ENCODE measurements around the gene RGS6.
"Not testable (repeated sequence)": the region's sequence is repeated elsewhere in the genome, so short reads cannot be mapped to it uniquely, and the experiment has no call there.

Gene RGS6

GRCh38 chr14:71932229-71932981 lies at the start of gene RGS6:
RGS6 (plus strand) TSS chr14:71932429.
- DNase-seq (ENCODE audit: low read depth in 2 of 2), result no peak

GRCh38 chr14:71883094-71883493 lies 49.1 kb upstream of the RGS6 start:
- no peak for DNase-seq (ENCODE audit: low read depth in 2 of 2)

GRCh38 chr14:71885301-71885700 lies 46.9 kb upstream of the RGS6 start:
- DNase-seq (ENCODE audit: low read depth in 2 of 2), result no peak

GRCh38 chr14:71887802-71888201 lies 44.4 kb upstream of the RGS6 start:
- DNase-seq (ENCODE audit: low read depth in 2 of 2), result not testable (repeated sequence)

GRCh38 chr14:71890541-71890940 lies 41.7 kb upstream of the RGS6 start:
- no peak for DNase-seq (ENCODE audit: low read depth in 2 of 2)

GRCh38 chr14:71891185-71891584 lies 41.0 kb upstream of the RGS6 start:
- no peak for DNase-seq (ENCODE audit: low read depth in 2 of 2)

DNA sequence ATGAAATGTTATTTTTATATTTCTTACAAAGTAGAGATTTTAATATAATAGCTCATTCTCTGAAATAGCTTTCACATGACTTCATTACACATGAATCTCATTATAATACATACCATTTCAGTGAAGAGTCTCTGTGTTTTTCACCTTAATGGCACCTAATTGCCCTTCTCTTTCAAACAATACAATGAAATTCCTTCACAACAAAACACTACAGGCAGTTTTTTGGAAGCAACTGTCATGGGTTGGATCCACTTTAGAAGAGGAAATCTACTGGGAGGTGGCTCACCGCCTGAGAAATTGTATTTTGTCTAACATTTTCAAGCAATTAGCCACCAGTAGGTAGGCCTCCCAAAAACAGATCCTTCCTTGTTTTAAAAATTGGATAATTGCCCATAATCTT lies 40.3 kb upstream of the RGS6 start:
- DNase-seq (ENCODE audit: low read depth in 2 of 2), result no peak

GRCh38 chr14:71905031-71905430 lies 27.2 kb upstream of the RGS6 start:
- no peak for DNase-seq (ENCODE audit: low read depth in 2 of 2)

DNA sequence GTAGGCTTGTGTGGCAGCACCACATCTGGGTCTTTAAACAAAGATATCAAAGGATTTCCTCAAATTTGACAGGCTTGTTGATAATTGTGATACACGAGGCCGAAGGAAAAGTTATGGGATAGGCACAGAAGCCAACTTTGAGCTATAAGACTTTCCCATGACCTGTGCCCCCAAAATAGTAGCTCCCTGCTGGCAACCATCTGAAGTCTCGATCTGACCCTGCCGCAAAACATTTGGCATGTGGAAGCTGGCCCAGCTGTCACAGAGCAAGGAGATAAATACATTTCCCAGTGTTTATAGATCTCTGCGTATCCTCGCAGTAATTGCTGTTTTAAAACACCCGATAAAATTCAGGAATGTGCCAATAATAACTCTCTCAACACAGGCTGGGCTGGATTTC lies 26.4 kb upstream of the RGS6 start:
- no peak for DNase-seq (ENCODE audit: low read depth in 2 of 2)

DNA sequence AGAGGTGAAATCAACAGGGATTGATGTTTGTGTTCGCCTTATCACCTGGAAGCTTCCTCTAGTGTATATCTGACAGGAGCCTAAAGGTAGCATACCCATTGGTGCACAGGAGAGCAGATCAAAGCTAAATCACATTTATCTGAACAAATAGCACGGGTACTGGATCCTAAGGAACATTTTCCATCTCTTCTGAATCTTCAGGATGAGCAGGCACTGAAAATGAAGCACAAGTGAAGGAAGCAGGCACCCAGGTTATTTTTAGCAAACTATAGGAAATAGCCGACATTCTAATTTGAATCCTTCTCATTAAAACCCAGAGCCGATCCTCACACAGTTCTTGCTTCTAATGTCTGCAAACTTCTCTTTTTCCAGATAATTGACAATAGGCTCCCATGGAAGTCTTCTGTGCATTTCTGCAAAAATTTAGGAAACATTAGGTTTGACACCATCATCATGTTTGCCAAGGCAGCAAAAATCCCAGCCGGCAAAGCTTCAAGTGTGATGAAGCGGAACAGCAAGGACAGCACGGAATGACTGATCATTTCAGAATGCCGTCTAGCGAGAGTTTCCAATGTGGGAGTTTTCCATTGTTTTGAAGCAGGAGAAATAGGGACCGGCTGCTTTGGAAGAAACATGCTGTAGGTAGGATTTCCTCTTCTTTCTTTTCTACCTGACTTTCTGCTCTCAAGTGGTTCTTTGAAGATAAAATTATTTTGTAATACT lies 24.3 kb upstream of the RGS6 start:
- DNase-seq (ENCODE audit: low read depth in 2 of 2), result no peak

DNA sequence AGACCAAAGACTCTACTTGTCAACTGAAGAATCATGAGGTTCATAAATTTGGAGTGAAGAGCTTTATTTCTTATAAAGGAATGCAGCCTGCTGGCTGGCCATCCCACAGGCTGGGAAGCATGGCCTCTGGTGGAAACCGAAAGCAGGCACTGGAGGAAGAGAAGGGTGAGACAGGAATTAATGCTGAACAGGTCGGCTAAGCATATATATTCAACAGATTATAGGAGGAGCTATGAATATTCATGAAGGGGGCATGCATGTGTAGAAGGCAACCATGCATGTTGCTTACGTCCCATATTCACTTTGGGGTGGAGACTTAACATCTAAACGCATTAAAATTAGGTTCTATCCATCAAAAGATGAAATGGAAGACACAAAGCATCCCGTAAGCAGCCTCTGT lies 20.6 kb upstream of the RGS6 start:
- no peak for DNase-seq (ENCODE audit: low read depth in 2 of 2)

- no peak for DNase-seq (ENCODE audit: low read depth in 2 of 2)
Measured at GRCh38 chr14:71913342-71913741, 18.9 kb upstream of the RGS6 start.

DNA sequence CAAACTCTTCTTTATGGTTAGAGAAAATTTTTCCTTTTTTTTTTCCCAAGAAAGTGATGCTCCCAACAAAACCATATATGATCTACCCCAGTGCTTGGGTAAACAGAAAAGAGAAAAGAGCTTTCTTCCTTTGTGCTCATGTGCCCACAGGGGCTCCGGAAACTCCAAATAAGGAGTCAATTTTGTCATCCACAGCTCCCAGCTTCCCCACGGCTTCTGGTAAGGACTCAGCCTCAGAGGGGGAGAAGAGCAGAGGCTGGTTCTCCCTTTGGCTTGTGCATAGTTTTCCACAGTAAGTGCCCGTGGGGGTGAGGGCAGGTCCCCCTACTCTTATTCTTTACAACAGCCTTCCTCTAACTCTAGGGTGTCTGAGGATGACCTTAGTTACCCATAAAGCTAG lies 13.3 kb upstream of the RGS6 start:
- DNase-seq (ENCODE audit: low read depth in 2 of 2), result no peak

DNA sequence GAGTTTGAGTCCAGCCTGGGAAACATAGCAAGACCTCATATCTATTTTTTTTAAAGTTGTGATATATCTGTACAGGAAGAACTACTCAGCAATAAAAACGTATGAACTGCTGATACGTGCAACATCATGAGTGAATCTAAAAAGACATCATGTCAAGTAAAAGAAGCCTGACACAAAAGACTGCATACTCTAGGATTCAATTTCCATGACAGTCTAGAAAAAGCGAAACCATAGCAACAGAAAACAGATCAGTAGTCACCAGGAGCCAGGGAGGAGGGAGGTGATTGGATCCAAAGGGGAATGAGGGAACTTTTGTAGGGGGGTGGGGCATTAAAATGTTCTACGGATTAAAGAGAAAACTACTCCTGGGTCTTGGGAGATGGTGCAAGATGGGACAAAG lies 8.7 kb upstream of the RGS6 start:
- DNase-seq (ENCODE audit: low read depth in 2 of 2), result no peak

DNA sequence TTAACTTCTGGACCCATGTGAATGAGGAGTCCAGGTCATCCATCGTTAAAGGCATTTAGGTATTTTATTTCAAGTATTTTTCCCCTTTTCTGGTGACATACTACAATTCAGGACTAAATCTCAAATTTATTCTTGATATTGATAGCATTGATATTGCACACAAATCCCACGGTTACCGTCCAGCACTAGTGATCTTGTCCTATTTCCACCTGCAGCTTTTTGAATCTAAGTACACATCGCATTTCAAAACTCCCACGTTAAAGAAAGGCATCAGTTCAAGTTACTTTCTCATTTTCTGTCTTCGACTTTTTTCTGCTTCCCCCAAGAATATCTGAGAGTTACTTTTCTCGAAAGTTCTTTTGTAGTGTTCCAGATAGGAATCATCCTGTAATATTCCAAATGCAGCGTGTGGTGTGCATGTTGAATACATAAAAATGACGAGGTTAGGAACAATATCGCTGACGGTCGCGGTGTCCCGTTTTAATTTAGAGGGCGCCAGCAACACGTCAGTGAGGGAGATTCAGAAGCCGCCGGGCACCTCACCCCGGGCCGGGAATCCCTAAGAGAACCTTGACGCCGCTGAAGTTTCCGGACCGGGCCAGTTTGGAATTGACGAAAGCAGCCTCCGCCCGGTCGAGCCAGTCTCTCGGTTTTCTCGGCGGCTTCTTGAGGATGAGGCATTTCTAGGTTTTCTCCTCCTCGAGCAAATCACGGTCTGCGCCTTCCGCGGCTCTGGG lies 569 bp upstream of the RGS6 start:
- DNase-seq (ENCODE audit: low read depth in 2 of 2), result no peak

GRCh38 chr14:71933001-71933587 lies 865 bp downstream of the RGS6 start:
- DNase-seq (ENCODE audit: low read depth in 2 of 2), result no peak

DNA sequence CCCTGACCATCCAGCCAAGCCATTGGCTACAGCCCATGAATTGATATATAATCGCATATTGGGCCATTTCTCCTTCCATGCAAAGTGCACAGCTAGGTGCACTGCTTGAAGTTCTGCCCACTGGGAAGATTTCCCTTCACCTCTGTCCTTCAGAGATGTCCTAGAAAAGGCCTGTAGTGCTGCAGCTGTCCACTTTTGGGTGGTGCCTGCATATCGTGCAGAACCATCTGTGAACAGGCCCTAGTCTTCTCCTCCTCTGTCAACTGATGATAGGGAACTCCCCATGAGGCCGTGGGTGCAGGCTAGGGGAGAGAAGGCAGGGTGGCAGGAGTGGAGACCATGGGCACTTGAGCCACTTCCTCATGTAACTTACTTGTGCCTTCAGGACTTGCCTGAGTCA lies 6.0 kb downstream of the RGS6 start:
- DNase-seq (ENCODE audit: low read depth in 2 of 2), result not testable (repeated sequence)

GRCh38 chr14:71939344-71939743 lies 7.1 kb downstream of the RGS6 start:
- DNase-seq (ENCODE audit: low read depth in 2 of 2), result not testable (repeated sequence)

DNA sequence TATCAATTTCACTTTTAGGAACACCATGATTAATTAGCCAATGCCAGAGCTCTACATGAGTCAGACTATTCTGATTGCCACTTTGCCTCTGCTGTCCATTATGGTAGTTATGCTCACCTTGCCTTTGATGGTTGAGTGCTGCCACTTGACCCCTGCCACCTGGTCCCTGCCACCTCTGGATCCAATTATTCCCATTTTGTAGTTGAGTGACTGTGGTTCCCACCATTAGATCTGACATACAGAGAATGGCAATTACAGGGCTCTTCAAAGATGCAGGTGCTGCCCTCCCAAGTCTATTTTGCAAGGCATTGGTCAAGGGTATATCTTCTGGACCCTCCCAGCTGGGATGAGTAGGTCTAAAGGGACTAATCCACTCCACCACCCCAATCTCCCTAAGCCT lies 8.3 kb downstream of the RGS6 start:
- not testable (repeated sequence) for DNase-seq (ENCODE audit: low read depth in 2 of 2)

GRCh38 chr14:71941616-71942015 lies 9.4 kb downstream of the RGS6 start:
- not testable (repeated sequence) for DNase-seq (ENCODE audit: low read depth in 2 of 2)

- DNase-seq (ENCODE audit: low read depth in 2 of 2), result no peak
Measured at GRCh38 chr14:71942904-71943694, 10.9 kb downstream of the RGS6 start.

- no peak for DNase-seq (ENCODE audit: low read depth in 2 of 2)
Measured at GRCh38 chr14:71943695-71944018, 11.4 kb downstream of the RGS6 start.
